ENCODE measurements around the gene AEBP1.

DNA sequence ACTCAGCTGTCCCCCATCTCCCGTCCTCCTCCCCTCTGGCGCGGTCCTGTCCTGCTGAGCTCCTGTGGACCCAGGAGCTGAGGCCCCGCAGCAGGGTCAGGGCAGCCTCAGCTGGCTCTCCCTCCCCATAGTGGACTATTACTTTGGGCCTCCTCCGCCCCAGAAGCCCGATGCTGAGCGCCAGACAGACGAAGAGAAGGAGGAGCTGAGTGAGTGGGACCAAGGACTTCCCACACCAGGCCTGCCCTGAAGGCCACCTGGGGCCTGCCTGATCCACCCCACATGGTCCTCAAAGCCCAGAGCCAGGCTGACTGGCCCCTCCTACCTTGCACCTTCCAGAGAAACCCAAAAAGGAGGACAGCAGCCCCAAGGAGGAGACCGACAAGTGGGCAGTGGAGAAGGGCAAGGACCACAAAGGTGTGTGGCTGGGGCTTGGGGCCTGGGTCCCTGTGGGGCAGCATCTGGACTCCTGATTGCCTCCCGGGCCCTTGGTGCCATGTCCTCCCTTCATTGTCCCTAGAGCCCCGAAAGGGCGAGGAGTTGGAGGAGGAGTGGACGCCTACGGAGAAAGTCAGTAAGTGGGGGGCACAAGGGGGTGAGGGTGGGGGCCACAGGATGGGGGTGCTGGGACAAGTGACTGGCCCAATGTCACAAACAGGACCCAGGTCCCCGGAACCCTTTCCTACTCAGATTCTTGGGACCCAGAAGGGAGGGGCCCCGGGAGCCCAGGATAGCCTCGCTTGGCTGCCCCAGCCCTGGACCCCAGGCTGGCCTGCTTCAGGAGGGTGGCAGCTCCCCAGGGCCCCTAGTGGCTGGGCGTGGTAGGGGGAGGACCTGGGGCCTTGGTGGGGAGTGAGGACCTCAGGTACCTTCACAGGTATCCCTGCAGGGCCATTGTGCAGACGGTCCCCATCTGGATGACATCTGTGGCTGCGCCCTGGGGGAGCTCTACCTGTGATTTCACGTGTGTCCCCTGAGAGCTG, 4.9 kb downstream of the AEBP1 start:
- no peak for TF ChIP-seq EZH2phosphoT487 (IDR thresholded peaks at IDR 0.05; ENCODE audit: borderline replicate concordance, low read depth, low read length)
- peak; percentile 59 for TF ChIP-seq CTCF (conservative IDR thresholded peaks at IDR 0.05; ENCODE audit: low read length)

Data from OCI-LY7 (cell line).